ENCODE data around the gene CPEB1. TPM values are rescaled to one million over a fixed set of nuclear protein-coding genes. Genes with fewer than 3 reads are reported as not detected.
"Not testable (repeated sequence)": the region's sequence is repeated elsewhere in the genome, so short reads cannot be mapped to it uniquely, and the experiment has no call there.

Gene CPEB1
- total RNA-seq, 1 donor from 2014 or later: 1.1 TPM

- not testable (repeated sequence) for DNase-seq
Measured at GRCh38 chr15:82513587-82513986, 133.6 kb downstream of the CPEB1 start.

GRCh38 chr15:82507693-82508092 lies 139.5 kb downstream of the CPEB1 start:
- DNase-seq: not testable (repeated sequence)

- not testable (repeated sequence) for DNase-seq
Measured at GRCh38 chr15:82507087-82507486, 140.1 kb downstream of the CPEB1 start.

GRCh38 chr15:82505842-82506241 lies 141.3 kb downstream of the CPEB1 start:
- not testable (repeated sequence) for DNase-seq

GRCh38 chr15:82504074-82504473 lies 143.1 kb downstream of the CPEB1 start:
- DNase-seq: not testable (repeated sequence)

- not testable (repeated sequence) for DNase-seq
Measured at GRCh38 chr15:82502700-82503339, 144.3 kb downstream of the CPEB1 start.

GRCh38 chr15:82500772-82501171 lies 146.4 kb downstream of the CPEB1 start:
- not testable (repeated sequence) for DNase-seq

GRCh38 chr15:82497978-82498377 lies 149.2 kb downstream of the CPEB1 start:
- DNase-seq: not testable (repeated sequence)

Other genes starting within 250 kb of the CPEB1 start
- 8.4 TPM for gene GOLGA6L9, start 217.5 kb downstream of the CPEB1 start, total RNA-seq
- gene RPS17, start 106.9 kb downstream of the CPEB1 start, total RNA-seq: 1,308 TPM
- 1.3 TPM for gene AP3B2, start 62.5 kb upstream of the CPEB1 start, total RNA-seq
- 58.6 TPM for gene FSD2, start 158.7 kb upstream of the CPEB1 start, total RNA-seq
- gene WHAMM, start 162.3 kb upstream of the CPEB1 start, total RNA-seq: 14.8 TPM

Data from tongue (tissue), 2 donors.